HG03457 (cell line): ENCODE measurements around the gene SCARF2.
"Not testable (repeated sequence)": the region's sequence is repeated elsewhere in the genome, so short reads cannot be mapped to it uniquely, and the experiment has no call there.

Source experiments
- ATAC-seq: cut with Tn5 transposase; IDR thresholded peaks from one replicate; pipeline ENCODE4 v1.9.1; 2021; ENCODE audit warnings: moderate number of reproducible peaks; ENCODE audit not compliant: unreplicated experiment

Gene SCARF2

DNA sequence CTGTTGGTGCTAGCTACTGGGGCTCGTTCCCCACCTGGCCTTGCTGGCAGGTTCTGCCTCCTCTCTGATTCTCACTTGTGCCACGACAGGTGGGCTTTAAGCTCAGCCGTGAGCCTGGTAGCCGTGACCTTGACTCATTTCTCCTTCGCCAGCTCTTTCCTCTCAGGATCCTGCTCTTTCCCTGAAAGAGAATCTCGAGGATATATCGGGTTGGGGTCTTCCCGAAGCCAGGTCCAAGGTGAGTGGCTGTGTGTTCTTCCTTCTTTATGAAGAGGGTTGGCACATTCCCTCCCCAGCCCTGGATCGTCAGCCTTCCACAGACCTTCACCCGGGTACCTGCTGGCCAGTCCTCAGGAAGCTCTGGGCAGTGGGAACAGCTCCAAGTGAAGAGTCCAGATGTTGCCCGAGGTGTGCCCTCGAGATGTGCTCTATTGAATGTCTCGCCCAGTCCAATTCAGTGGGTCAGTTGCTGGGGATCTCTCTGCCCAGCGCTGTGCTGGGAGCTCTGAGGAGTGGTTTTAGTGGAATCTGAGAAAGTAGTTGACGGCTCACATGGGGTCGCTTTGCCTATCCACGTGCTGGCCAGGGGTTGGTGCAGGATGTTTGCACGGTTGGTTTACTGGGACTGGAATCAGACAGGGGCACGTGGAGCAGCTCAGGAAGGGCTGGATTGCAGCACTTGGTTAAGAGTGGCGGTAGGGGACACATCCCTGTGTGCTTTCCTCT lies 42.3 kb downstream of the SCARF2 start:
- no peak for ATAC-seq

DNA sequence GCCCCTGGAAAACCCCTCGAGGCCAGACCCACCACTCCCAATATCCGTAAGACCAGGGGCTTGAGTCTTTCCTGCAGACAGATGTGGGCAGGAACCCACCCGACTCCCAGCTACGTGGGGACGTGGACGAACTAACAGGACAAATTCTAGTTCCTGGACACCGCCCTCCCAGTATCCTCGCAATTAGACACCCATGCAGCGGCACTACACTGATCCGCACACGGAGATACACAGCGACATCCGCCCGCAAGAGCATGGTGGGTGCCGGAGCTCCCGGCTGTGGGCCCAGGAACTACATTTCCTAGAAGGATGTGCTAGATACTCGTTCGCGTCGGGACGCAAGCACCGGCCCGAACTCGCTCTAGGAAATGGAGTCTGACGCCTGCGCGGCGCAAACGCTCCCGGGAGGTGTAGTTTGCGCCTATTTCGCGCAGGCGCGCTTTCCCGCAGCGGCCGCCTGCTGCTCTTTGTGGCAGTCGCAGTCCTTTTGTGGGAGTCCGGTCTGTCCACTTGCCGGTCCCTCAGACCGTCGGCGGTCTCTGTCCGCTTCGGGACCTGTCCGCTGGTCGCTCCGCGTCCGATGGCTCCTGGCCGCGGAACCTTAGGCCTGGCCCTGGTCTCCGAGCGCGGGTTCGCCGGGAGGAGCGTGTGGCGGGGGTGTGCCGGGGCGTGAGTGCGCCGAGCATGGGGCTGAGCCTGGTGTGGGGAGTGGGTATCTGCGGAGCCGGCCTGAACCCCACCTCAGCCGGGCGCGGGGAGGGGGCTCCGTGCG lies 43.7 kb downstream of the SCARF2 start, which contains the start of gene ZNF74:
Gene ZNF74 (plus strand): TSS at position 447 of the 772 bp plus-strand sequence. CDS start 478 bp downstream, outside the sequence.
- no peak for ATAC-seq

DNA sequence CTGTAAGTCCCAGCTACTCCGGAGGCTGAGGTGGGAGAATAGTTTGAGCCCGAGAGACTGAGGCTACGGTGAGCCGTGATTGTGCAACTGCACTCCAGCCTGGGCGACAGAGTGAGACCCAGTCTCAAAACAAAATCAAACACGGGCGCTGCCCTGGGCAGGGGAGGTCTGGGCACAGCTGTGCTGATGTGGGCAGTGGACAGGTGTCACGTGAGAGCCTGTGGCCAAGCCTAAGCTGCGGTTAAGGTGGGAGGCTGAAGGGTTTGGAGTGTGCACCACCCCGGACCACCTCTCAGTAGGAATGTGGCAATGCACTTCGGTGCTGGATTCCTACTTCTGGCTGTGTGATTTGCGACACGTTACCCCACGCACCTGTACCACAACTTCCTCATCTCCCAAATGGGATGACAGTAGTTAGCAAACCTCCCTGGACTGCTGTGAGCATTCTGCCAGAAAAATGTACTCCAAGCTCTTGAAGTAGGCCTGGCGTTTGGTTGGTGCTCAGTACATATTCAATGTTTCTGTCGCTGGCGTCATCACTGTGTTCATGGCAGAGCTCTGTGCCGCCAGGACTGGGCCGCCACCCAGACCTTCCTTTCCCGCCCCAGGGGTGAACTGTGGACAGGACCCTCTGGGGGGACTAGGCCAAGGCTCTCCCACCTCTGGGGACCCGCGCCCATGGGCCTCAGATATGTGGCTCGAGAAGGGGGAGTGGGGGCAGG lies 44.5 kb downstream of the SCARF2 start:
- ATAC-seq = no peak

DNA sequence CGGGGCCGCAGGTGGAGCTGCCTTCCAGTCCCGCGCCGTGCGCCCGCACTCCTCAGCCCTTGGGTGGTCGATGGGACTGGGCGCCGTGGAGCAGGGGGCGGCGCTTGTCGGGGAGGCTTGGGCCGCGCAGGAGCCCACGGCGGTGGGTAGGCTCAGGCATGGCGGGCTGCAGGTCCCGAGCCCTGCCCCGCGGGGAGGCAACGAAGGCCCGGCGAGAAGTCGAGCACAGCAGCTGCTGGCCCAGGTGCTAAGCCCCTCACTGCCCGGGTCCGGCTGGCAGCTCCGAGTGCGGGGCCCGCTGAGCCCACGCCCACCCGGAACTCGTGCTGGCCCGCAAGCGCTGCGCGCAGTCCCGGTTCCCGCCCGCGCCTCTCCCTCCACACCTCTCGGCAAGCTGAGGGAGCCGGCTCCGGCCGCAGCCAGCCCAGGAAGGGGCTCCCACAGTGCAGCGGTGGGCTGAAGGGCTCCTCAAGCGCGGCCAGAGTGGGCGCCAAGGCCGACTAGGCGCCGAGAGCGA lies 45.2 kb downstream of the SCARF2 start:
- ATAC-seq = not testable (repeated sequence)

DNA sequence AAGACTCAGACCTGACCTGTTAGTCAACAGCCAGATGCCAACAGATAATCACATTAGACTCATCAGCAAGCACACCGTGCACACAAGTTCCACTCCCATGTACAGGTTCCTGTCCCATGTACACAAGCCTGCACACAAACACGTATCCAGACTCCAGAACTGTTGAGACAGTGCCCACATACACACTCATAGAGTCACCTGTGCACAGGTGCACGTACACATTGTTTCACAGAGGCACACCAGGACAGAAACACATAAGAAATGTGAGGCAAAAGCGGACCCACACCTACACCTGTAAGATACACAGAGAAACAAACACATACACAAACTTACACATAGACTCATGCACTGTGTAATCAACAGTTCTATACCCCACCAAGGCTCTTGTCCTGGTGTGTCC lies 46.4 kb downstream of the SCARF2 start:
- ATAC-seq = no peak

DNA sequence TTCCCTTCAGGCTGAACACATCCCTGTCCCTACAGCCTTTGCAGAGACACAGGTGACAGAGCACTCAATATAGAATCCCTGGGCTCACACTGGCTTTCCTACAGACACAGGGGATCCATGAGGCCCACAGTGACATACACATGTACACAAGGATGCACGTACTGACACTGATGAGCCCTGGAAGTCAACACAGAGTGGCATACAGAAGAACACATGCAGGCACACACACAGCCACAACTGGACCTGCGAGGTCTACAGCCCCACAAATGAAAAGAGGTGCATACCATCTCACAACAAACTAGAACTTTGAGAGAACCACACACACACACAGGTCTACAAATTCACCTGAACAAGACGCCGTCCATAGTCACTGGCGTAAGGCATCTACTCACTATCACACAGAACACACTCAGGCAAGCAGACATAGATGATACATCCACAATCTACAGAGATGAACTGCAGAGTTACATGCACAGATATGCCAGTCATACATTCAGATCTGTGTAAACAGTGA lies 47.2 kb downstream of the SCARF2 start:
- no peak for ATAC-seq

DNA sequence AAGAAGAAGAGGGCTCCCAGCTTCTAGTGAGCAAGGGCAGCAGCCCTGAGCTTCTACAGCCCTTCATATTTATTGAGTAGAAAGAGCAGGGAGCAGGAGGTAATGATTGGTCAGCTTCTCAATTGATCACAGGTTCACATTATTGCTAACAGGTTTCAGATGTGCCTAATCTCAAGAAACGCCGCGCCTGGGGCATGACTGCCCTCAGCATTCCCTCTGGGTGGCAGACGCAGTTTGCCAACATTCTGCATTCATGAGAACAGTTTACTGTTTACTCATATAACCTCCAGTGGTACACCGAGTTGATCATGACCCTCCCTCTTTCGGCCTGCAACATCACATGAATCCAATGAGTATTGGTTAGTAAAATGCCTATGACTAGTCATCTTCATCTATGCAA lies 48.3 kb downstream of the SCARF2 start:
- ATAC-seq = no peak

DNA sequence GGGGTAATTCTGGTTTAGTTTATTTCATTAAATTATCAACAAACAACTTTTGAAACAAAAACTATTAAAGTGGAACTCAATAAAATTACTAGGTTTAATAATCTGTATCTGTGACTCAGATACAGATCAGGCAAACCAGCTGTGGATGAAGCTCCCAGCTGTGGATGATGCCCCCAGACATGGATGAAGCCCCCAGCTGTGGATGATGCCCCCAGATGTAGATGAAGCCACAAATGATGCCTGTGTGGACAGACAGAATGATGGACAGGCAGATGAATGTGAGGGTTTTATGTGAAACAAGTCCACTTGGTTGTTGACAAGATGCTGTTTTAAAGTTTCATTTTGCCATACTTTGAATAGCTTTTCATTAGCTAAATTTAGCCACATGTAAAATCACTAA lies 49.4 kb downstream of the SCARF2 start:
- no peak for ATAC-seq

DNA sequence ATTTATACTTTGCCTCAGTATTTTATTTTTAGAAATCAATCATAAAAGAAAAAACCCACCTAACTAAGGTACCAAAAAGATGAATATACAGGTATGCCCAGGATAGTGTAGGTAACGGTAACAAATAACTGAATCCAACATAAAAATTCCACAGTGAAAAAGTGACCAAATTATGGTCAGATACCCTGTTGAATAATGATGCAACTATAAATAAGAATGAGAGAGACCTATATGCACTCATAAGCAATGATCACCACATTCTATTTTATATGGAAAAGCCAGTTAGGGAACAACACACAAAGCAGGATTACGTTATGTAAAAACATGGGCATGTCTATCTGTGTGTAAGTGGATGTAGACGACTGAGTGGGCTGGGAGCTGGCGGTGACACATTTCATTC lies 50.7 kb downstream of the SCARF2 start:
- no peak for ATAC-seq

DNA sequence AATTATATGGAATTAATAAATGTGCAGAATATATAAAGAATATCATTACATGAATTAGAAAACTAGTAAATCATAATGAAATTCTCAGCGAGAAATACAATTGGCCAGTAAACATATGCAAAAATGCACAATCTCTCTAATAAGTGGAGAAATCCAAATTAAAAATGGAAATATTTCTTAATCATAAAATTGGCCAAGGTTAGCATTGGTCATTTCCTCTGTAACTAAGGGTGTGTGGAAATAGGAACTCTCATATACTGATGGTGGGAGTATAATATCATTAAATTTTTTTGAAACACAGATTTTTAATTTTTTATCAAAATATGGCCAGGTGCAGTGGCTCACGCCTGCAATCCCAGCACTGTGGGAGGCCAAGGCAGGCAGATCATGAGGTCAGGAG lies 51.3 kb downstream of the SCARF2 start:
- ATAC-seq = no peak

DNA sequence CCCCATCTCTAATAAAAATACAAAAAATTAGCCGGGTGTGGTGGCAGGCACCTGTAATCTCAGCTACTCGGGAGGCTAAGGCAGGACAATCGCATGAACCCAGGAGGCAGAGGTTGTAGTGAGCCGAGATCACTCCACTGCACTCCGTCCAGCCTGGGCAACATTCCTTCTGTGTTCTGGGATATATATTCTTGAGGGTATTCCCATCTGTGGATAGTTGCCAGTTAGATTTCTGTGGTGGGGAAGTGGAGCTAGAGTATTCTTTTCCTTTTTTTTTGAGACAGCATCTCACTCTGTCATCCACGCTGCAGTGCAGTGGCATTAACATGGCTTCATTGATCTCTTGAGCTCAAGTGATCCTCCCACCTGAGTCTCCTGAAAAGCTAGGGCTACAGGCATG lies 52.8 kb downstream of the SCARF2 start:
- no peak for ATAC-seq

DNA sequence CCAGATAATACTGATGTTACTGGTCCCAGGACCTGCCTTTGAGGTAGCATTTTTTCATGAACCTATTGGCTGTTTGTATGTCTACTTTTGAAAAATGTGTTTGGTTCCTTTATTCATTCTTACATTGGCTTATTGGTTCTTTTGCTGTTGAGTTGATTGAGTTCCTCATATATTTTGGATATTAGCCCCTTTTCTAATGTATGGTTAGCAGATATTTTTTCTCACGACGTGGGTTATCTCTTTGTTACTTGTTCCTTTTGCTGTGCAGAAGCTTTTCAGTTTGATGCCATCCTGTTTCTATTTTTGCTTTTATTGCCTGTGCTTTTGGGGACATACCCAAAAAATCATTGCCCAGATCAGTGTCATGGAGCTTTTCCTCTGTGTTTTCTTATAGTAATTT lies 53.5 kb downstream of the SCARF2 start:
- no peak for ATAC-seq

DNA sequence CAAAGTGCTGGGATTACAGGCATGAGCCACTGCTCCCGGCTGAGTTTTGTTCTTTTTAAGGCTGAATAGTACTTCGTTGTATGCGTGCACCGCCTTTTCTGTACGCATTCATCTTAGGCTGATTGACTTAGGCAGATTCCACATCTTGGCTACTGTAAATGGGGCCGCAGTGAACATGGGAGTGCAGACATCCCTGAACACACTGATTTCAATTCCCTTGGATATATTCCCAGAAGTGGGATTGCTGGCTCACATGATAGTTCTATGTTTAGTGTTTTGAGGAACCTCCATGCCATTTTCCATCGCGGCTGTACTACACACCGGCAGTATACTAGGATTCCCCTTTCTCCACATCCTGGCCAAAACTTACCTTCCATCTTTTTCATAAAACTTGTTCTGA lies 54.1 kb downstream of the SCARF2 start:
- ATAC-seq = no peak

DNA sequence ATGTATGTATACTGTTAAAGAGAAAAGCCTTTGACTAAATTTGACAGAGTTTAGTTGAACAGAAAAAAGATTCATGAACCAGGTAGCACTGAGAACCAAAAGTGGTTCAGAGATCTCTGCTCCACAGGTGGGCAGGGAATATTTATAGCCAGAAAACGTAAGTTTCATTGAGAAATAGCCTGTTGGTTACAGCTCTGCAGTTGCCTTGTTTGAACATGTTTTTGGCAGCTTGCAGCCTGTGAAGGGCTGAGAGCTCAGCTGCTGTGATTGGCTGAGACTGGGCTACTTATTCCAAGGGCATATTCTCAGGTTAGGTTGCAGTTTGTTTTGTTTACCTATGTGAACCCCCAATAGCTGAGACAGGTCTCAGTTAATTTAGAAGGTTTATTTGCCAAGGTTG lies 57.1 kb downstream of the SCARF2 start:
- ATAC-seq = no peak

DNA sequence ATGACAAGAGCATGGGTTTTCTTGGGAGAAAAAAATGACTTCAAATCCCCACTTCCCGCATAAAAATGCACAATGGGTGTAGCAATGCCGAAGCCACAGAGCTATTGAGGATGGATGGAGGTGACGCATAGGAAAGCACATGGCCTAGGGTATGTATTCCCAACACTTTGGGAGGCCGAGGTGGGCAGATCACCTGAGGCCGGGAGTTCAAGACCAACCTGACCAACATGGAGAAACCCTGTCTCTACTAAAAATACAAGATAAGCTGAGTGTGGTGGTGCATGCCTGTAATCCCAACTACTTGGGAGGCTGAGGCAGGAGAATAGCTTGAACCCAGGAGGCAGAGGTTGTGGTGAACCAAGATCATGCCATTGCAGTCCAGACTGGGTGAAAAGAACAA lies 58.9 kb downstream of the SCARF2 start:
- ATAC-seq = not testable (repeated sequence)

DNA sequence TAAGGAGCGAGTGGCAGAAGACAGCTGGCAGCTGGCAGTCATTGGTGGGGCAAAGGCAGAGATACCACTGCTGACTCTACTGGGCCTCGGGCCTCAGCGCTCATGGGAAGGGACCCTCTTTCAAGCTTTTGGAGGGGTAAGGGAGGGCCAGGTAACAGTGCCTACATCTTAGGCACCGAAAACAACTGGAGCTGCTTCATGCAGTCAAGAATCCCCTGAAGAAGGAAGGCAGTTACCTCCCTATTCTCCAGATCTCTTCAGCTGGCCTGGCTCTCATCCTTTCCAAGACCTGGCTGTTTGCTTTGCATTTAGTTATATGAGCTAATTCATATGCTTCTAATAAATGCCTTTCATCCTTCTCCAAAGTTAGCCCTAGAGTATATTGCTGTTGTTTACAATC lies 59.5 kb downstream of the SCARF2 start:
- no peak for ATAC-seq

DNA sequence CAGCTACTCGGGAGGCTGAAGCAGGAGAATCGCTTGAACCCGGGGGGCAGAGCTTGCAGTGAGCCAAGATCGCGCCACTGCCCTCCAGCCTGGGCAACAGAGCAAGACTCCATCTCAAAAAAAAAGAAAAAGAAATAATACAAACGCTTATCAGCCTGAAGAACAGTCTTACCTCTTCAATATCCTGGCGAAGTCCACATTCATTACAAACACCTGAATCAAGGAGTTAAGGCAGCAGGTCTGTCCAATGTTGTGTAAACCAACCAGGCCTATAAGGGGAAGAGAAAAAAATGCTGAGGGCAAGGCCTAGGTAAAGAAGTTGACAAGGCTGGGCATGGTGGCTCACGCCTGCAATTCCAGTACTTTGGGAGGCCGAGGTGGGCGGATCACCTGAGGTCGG lies 60.6 kb downstream of the SCARF2 start:
- not testable (repeated sequence) for ATAC-seq

DNA sequence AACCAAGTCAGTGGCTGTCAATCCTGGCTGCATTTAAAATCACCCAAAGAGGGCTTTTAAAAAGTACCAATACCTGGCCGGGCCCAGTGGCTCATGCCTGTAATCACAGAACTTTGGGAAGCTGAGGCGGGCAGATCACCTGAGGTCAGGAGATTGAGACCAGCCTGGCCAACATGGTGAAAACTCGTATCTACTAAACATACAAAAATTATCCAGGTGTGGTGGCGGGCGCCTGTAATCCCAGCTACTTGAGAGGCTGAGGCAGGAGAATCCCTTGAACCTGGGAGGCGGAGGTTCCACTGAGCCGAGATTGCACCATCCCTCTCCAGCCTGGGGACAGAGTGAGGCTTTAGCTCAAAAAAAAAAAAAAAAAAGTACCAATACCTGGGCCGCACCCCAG lies 61.3 kb downstream of the SCARF2 start:
- ATAC-seq = not testable (repeated sequence)
